Liver (tissue), 9 donors: Measurements from ENCODE around the gene NR3C1. TPM values are rescaled to one million over a fixed set of nuclear protein-coding genes. Genes with fewer than 3 reads are reported as not detected.

ENCODE experiments used
- DNase-seq: peaks from one replicate; pipeline ENCODE4 v3.0.0-alpha.2; 2017; ENCODE audit warnings: low spot score
- H3K27ac ChIP-seq, 2 donors: one replicate each; pipeline ENCODE4 v1.7.0; 2013; ENCODE audit warnings: inconsistent platforms in 2 of 2, low read length in 2 of 2, control low read depth in 1 of 2, low read depth in 1 of 2, mild to moderate bottlenecking in 1 of 2
- H3K27me3 ChIP-seq, 4 donors: one replicate each; pipeline versions ENCODE4 v1.6.1 to v1.7.0; 2013; ENCODE audit warnings: low read length in 3 of 4, inconsistent platforms in 1 of 4, mild to moderate bottlenecking in 1 of 4, moderate library complexity in 1 of 4; ENCODE audit not compliant: control insufficient read depth in 4 of 4, insufficient read depth in 4 of 4
- H3K36me3 ChIP-seq, 4 donors: one replicate each; pipeline versions ENCODE4 v1.6.1 to v1.7.0; 2013; ENCODE audit warnings: low read length in 3 of 4, mild to moderate bottlenecking in 3 of 4, low read depth in 1 of 4, moderate library complexity in 1 of 4; ENCODE audit not compliant: control insufficient read depth in 4 of 4, insufficient read depth in 3 of 4
- H3K4me1 ChIP-seq, 4 donors: one replicate each; pipeline versions ENCODE4 v1.6.1 to v1.7.0; 2013; ENCODE audit warnings: low read length in 3 of 4, mild to moderate bottlenecking in 3 of 4, moderate library complexity in 1 of 4; ENCODE audit not compliant: control insufficient read depth in 4 of 4, insufficient read depth in 4 of 4
- H3K4me3 ChIP-seq, 3 donors: one replicate each; pipeline versions ENCODE4 v1.6.1 to v1.7.0; 2013; ENCODE audit warnings: low read length in 3 of 3, control low read depth in 1 of 3, low read depth in 1 of 3, mild to moderate bottlenecking in 1 of 3
- H3K9ac ChIP-seq, 2 donors: one replicate each; pipeline ENCODE4 v1.7.0; 2013; ENCODE audit warnings: low read length in 2 of 2, mild to moderate bottlenecking in 2 of 2, moderate library complexity in 2 of 2, control low read depth in 1 of 2, low read depth in 1 of 2
- H3K9me3 ChIP-seq, 4 donors: one replicate each; pipeline versions ENCODE4 v1.6.1 to v1.7.0; 2013; ENCODE audit warnings: low read length in 3 of 4; ENCODE audit not compliant: control insufficient read depth in 4 of 4
- ATF3 ChIP-seq: IDR thresholded peaks from 2 replicates; pipeline ENCODE4 v1.6.1; 2016; ENCODE audit warnings: antibody characterized with exemption
- CTCF ChIP-seq: fragments of 150-350 bp; IDR thresholded peaks from 2 replicates; pipeline ENCODE4 v1.5.1; 2017; ENCODE audit warnings: improper control_type of control experiment, low read depth, low read length; ENCODE audit not compliant: missing input control
- EGR1 ChIP-seq, 2 donors: IDR thresholded peaks; 2 replicates each; pipeline ENCODE4 v1.6.1; 2016 to 2018; ENCODE audit warnings: antibody characterized with exemption in 2 of 2, low read depth in 2 of 2
- FOXA1 ChIP-seq: IDR thresholded peaks from 2 replicates; pipeline ENCODE4 v1.6.1; 2016; ENCODE audit warnings: antibody characterized with exemption
- FOXA2 ChIP-seq: IDR thresholded peaks from 2 replicates; pipeline ENCODE4 v1.6.1; 2016; ENCODE audit warnings: antibody characterized with exemption
- GABPA ChIP-seq, 2 donors: IDR thresholded peaks in 1 of 2; conservative IDR thresholded peaks in 1 of 2; 2 replicates each; pipeline ENCODE4 v1.6.1; 2016; ENCODE audit warnings: antibody characterized with exemption in 2 of 2, mild to moderate bottlenecking in 1 of 2, moderate library complexity in 1 of 2
- HNF4A ChIP-seq, 2 donors: conservative IDR thresholded peaks; 2 replicates each; pipeline ENCODE4 v1.6.1; 2016; ENCODE audit warnings: antibody characterized with exemption in 2 of 2, mild to moderate bottlenecking in 2 of 2
- HNF4G ChIP-seq: IDR thresholded peaks from 2 replicates; pipeline ENCODE4 v1.6.1; 2016; ENCODE audit warnings: antibody characterized with exemption
- JUND ChIP-seq, 2 donors: IDR thresholded peaks; 2 replicates each; pipeline ENCODE4 v1.6.1; 2016; ENCODE audit warnings: antibody characterized with exemption in 2 of 2
- MAX ChIP-seq: IDR thresholded peaks from 2 replicates; pipeline ENCODE4 v1.6.1; 2016; ENCODE audit warnings: antibody characterized with exemption
- NR2F2 ChIP-seq: IDR thresholded peaks from 2 replicates; pipeline ENCODE4 v1.6.1; 2016; ENCODE audit warnings: antibody characterized with exemption
- RAD21 ChIP-seq, 2 donors: IDR thresholded peaks; 2 replicates each; pipeline ENCODE4 v1.6.1; 2016; ENCODE audit warnings: antibody characterized with exemption in 2 of 2, mild to moderate bottlenecking in 2 of 2
- REST ChIP-seq: IDR thresholded peaks from 2 replicates; pipeline ENCODE4 v1.6.1; 2016; ENCODE audit warnings: antibody characterized with exemption, mild to moderate bottlenecking
- RXRA ChIP-seq, 2 donors: IDR thresholded peaks; 2 replicates each; pipeline ENCODE4 v1.6.1; 2017 to 2018; ENCODE audit warnings: antibody characterized with exemption in 2 of 2, mild to moderate bottlenecking in 1 of 2
- SP1 ChIP-seq: IDR thresholded peaks from 2 replicates; pipeline ENCODE4 v1.6.1; 2018; ENCODE audit warnings: antibody characterized with exemption, mild to moderate bottlenecking
- TAF1 ChIP-seq: conservative IDR thresholded peaks from 2 replicates; pipeline ENCODE4 v1.6.1; 2016; ENCODE audit warnings: antibody characterized with exemption, mild to moderate bottlenecking
- YY1 ChIP-seq: IDR thresholded peaks from 2 replicates; pipeline ENCODE4 v1.6.1; 2016; ENCODE audit warnings: antibody characterized with exemption, mild to moderate bottlenecking
- ZBTB33 ChIP-seq: IDR thresholded peaks from 2 replicates; pipeline ENCODE4 v1.6.1; 2016; ENCODE audit warnings: antibody characterized with exemption
- WGBS: extraction: QIAGEN DNeasy Blood & Tissue Kit; methylation state at CpG from one replicate; pipeline ENCODE4 v1.1.7; 2013; 5-methylcytosine and 5-hydroxymethylcytosine counted together
- polyA plus RNA-seq, 2 donors: library from polyadenylated mRNA; stranded (reverse) in 1 of 2; unstranded in 1 of 2; fragments of 200-250 nt in 1 of 2; fragments of >200 nt in 1 of 2; fragmentation: Nextera tagmentation in 1 of 2; extraction: Ambion mirVana in 1 of 2; gene quantifications; one replicate each; pipeline versions ENCODE4 v1.2.1 to v1.2.3, GENCODE V29; 2013 to 2015
- total RNA-seq, 2 donors: library from RNA; depleted of rRNA; stranded (reverse); fragments of >200 nt; gene quantifications; one replicate each; pipeline ENCODE4 v1.2.3, GENCODE V29; 2014
- donor health status: healthy.
- donor health status: healthy.
- donor health status: healthy.
- donor health status: healthy.
- donor health status: healthy.

NR3C1 gene
- total and polyA plus RNA-seq, 4 donors = 24.5 to 36.4 (median 29.0) TPM

GRCh38 chr5:143398451-143399237 lies 4.8 kb downstream of the NR3C1 start (continued):
- no peak for TF ChIP-seq ZBTB33
- no peak for TF ChIP-seq YY1
- no peak for TF ChIP-seq FOXA2
- no peak for TF ChIP-seq HNF4A (conservative IDR thresholded peaks at IDR 0.05)
- no peak for TF ChIP-seq SP1
- no peak for TF ChIP-seq TAF1
- TF ChIP-seq ATF3 = no peak

GRCh38 chr5:143398053-143398355 lies 5.5 kb downstream of the NR3C1 start:
- DNase-seq = no peak
- H3K9ac ChIP-seq = no peak overlapping the region
- H3K4me3 ChIP-seq = peak overlapping the region in 1 of 3 donors; percentile 45
- H3K27ac ChIP-seq = no peak overlapping the region
- peaks cover 0 to 3% (median 0%) of the 10 kb centered on the region in 4 donors for H3K36me3 ChIP-seq
- peaks cover 10 to 78% (median 42%) of the 10 kb centered on the region in 4 donors for H3K4me1 ChIP-seq
- H3K9me3 ChIP-seq = no peaks in the 10 kb centered on the region
- WGBS = 38% methylated on average over 2 of the region's 2 CpGs
- no peaks in the 10 kb centered on the region for H3K27me3 ChIP-seq
- TF ChIP-seq GABPA (IDR thresholded peaks at IDR 0.05 in 1 of 2, conservative IDR thresholded peaks at IDR 0.05 in 1 of 2) = no peak
- TF ChIP-seq CTCF = no peak
- no peak for TF ChIP-seq HNF4G
- TF ChIP-seq JUND (IDR thresholded peaks at IDR 0.05) = no peak
- TF ChIP-seq ATF3 = no peak
- no peak for TF ChIP-seq RXRA (IDR thresholded peaks at IDR 0.05)
- no peak for TF ChIP-seq MAX
- no peak for TF ChIP-seq EGR1 (IDR thresholded peaks at IDR 0.05; ENCODE audit: low read depth in 2 of 2)
- no peak for TF ChIP-seq FOXA2
- no peak for TF ChIP-seq ZBTB33
- TF ChIP-seq RAD21 (IDR thresholded peaks at IDR 0.05) = no peak
- no peak for TF ChIP-seq FOXA1
- TF ChIP-seq HNF4A (conservative IDR thresholded peaks at IDR 0.05) = no peak
- TF ChIP-seq TAF1 = no peak
- no peak for TF ChIP-seq REST
- no peak for TF ChIP-seq NR2F2
- TF ChIP-seq YY1 = no peak
